GM12878 (cell line): ENCODE data around the gene AKAP13. TPM values are rescaled to one million over a fixed set of nuclear protein-coding genes. Genes with fewer than 3 reads are reported as not detected.

Experiments used
- ATAC-seq: fragments of 200-7000 bp; cut with Tn5 transposase; 3 replicates; pipeline ENCODE4 v1.9.1; 2020; ENCODE audit warnings: mild to moderate bottlenecking, moderate library complexity
- BruUV-seq: library from RNA; stranded (reverse); fragments of 400-500 nt; replicated peaks from 2 replicates; lab custom pipeline; 2021; lab: Mats Ljungman, UMichigan
- CTCF ChIA-PET: fragments of 300-600 bp; sonication (Branson Sonifier 250); formaldehyde crosslinking; extraction: SDS; loops from one replicate; lab custom pipeline; 2021; ENCODE audit warnings: inconsistent platforms; lab: Yijun Ruan, JAX
- POLR2A ChIA-PET: fragments of 350-600 bp; formaldehyde crosslinking; extraction: SDS; loops from one replicate; lab custom pipeline; 2021; ENCODE audit warnings: inconsistent platforms; lab: Charles Lee
- RAD21 ChIA-PET: fragments of 300-600 bp; sonication (Branson Sonifier 250); formaldehyde crosslinking; loops from one replicate; lab custom pipeline; 2023; ENCODE audit warnings: antibody characterized with exemption; ENCODE audit not compliant: unreplicated experiment; lab: Charles Lee
- SMC1A ChIA-PET: fragments of 300-600 bp; sonication (Branson Sonifier 250); formaldehyde crosslinking; loops from one replicate; lab custom pipeline; 2023; ENCODE audit not compliant: unreplicated experiment, uncharacterized antibody; lab: Charles Lee
- DNase-seq: peaks from one replicate; pipeline ENCODE4 v3.0.0-alpha.2; 2011; ENCODE audit warnings: low read depth, low spot score
- FAIRE-seq: peaks from 3 replicates; lab custom pipeline; 2011; peaks lifted over from hg19 to GRCh38; lab: Jason Lieb, UNC
- H2AFZ ChIP-seq: 2 replicates; pipeline ENCODE4 v1.6.0; 2011; ENCODE audit warnings: low read depth, low read length, control low read depth; ENCODE audit not compliant: control insufficient read depth
- H3K27ac ChIP-seq: 2 replicates; pipeline ENCODE4 v1.5.1; 2011; ENCODE audit warnings: control low read depth; ENCODE audit not compliant: control insufficient read depth, insufficient read depth
- H3K27me3 ChIP-seq, 2 experiments: replicated peaks in 1 of 2; 2 replicates each; pipeline versions ENCODE4 v1.6.0 to v1.6.1; 2011; ENCODE audit warnings: low read length in 1 of 2; ENCODE audit not compliant: control insufficient read depth in 2 of 2, insufficient read depth in 2 of 2
- H3K36me3 ChIP-seq, 2 experiments: 2 replicates each; pipeline ENCODE4 v1.5.1; 2011; ENCODE audit warnings: low read length in 1 of 2; ENCODE audit not compliant: control insufficient read depth in 2 of 2, insufficient read depth in 2 of 2
- H3K4me1 ChIP-seq: 2 replicates; pipeline ENCODE4 v1.6.1; 2011; ENCODE audit warnings: mild to moderate bottlenecking, low read length, moderate library complexity, mixed read lengths; ENCODE audit not compliant: control insufficient read depth, insufficient read depth
- H3K4me2 ChIP-seq: 2 replicates; pipeline ENCODE4 v1.6.0; 2011; ENCODE audit warnings: control low read depth; ENCODE audit not compliant: control insufficient read depth, insufficient read depth
- H3K4me3 ChIP-seq: fragments of 200-600 bp; sonication (generic); 2 replicates; pipeline ENCODE4 v1.5.1; 2016
- H3K79me2 ChIP-seq: 2 replicates; pipeline ENCODE4 v1.6.0; 2011; ENCODE audit warnings: low read length; ENCODE audit not compliant: control insufficient read depth, insufficient read depth
- H3K9ac ChIP-seq: 2 replicates; pipeline ENCODE4 v1.8.0; 2011; ENCODE audit warnings: low read length, control low read depth, mixed read lengths; ENCODE audit not compliant: control insufficient read depth, insufficient read depth
- H3K9me3 ChIP-seq: replicated peaks from 3 replicates; pipeline ENCODE4 v1.5.1; 2011; ENCODE audit warnings: mild to moderate bottlenecking, low read length; ENCODE audit not compliant: control insufficient read depth, insufficient read depth
- H4K20me1 ChIP-seq: 2 replicates; pipeline ENCODE4 v1.6.0; 2011; ENCODE audit not compliant: control insufficient read depth, insufficient read depth
- KDM1A ChIP-seq: fragments of 200-600 bp; sonication (generic); IDR thresholded peaks from 2 replicates; pipeline ENCODE4 v1.6.1; 2016; ENCODE audit warnings: borderline replicate concordance
- MEF2A ChIP-seq: IDR thresholded peaks from 2 replicates; pipeline ENCODE4 v1.6.1; 2011; ENCODE audit warnings: low read depth, mild to moderate bottlenecking, low read length, moderate library complexity; ENCODE audit not compliant: insufficient read depth
- NR2C1 ChIP-seq: fragments of 450-650 bp; IDR thresholded peaks from 2 replicates; pipeline ENCODE4 v1.6.1; 2017; ENCODE audit warnings: antibody characterized with exemption, mild to moderate bottlenecking, moderate library complexity
- WGBS: methylation state at CpG from one replicate; pipeline ENCODE4 v1.1.6; 2016; ENCODE audit warnings: low lambda C conversion rate; ENCODE audit not compliant: insufficient replicate concordance, insufficient coverage; ENCODE audit errors: missing lambda C conversion rate; 5-methylcytosine and 5-hydroxymethylcytosine counted together
- in situ Hi-C: fragments of 300-500 bp; cut with MboI; formaldehyde crosslinking; loops from 9 replicates; pipeline ENCODE4 v1.14.3; 2018; ENCODE audit warnings: mixed read lengths
- intact Hi-C: fragments of 100-400 bp; cut with micrococcal nuclease; formaldehyde crosslinking; loops from one replicate; pipeline ENCODE4 v1.14.2; 2022; ENCODE audit not compliant: unreplicated experiment
- polyA plus RNA-seq, 11 experiments: library from polyadenylated mRNA; depleted of rRNA in 4 of 11; unstranded in 6 of 11; stranded (reverse) in 5 of 11; fragments of >200 nt; fragmentation: Nextera tagmentation in 4 of 11; fragmentation: Illumina TruSeq in 1 of 11; extraction: Ambion mirVana in 4 of 11; extraction: Trizol in 1 of 11; gene quantifications; 1 replicate in 1 of 11; 2 replicates in 10 of 11; pipeline versions ENCODE4 v1.2.1 to v1.2.3, GENCODE V29; 2011 to 2016; ENCODE audit warnings: inconsistent platforms in 2 of 11, missing spikeins in 2 of 11, low read depth in 1 of 11
- total RNA-seq, 4 experiments: library from RNA; depleted of rRNA in 3 of 4; stranded (reverse); fragments of >200 nt in 3 of 4; fragmentation: Illumina TruSeq in 1 of 4; extraction: Trizol in 1 of 4; gene quantifications; 2 replicates each; pipeline versions ENCODE4 v1.2.1 to v1.2.3, GENCODE V29; 2013 to 2021
- TF ChIP-seq, protein P1 (sequence below): fragments of 450-650 bp; IDR thresholded peaks from 2 replicates; pipeline ENCODE4 v1.6.1; 2017; ENCODE audit warnings: antibody characterized with exemption, mild to moderate bottlenecking, moderate library complexity
- TF ChIP-seq, protein P2 (sequence below): fragments of 450-650 bp; IDR thresholded peaks from 2 replicates; pipeline ENCODE4 v1.6.1; 2016; ENCODE audit warnings: mild to moderate bottlenecking
- TF ChIP-seq, protein P3 (sequence below), 3 experiments: IDR thresholded peaks in 2 of 3; conservative IDR thresholded peaks in 1 of 3; 2 replicates each; pipeline ENCODE4 v1.5.1; 2011; ENCODE audit warnings: low read depth in 3 of 3, low read length in 3 of 3, mild to moderate bottlenecking in 3 of 3, control low read depth in 2 of 3, moderate library complexity in 2 of 3, inconsistent platforms in 1 of 3, mixed read lengths in 1 of 3; ENCODE audit not compliant: control insufficient read depth in 2 of 3, insufficient read depth in 1 of 3; ENCODE audit errors: extremely low read depth in 1 of 3

The AKAP13 gene
- total and polyA plus RNA-seq, 10 of the 15 experiments (the other 5 are each of a cell fraction or from before 2014, with no cell fraction given) = 14.4 to 74.9 (median 55.1) TPM

DNA sequence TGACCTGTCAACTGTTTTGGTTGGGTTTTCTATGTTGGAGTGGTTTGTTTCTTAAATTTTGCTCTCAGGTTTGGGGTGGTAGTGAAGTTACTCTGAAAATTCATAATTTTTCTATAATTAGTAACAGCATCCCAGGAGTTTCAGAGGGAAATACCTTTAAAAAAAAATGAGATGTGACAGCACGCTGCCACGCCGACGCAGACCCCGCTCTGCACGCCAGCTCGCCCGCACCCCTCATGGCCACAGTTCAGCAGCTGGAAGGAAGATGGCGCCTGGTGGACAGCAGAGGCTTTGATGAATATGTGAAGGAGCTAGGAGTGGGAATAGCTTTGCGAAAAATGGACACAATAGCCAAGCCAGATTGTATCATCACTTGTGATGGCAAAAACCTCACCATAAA lies 34.6 kb downstream of the AKAP13 start:
- intact Hi-C loops = loop anchor here (5.0 kb wide), 1 partner anchor 62 kb away; no protein-coding TSS in a partner anchor
- over 99% methylated on average over 10 of the region's 10 CpGs for WGBS
- Histone ChIP-seq H4K20me1 (no peaks in the 10 kb centered on the region), H3K27ac (peak overlapping the region; percentile 94), H3K9ac (no peak overlapping the region; the same call in 1 of the 2 replicates), H3K79me2 (peaks cover 83% of the 10 kb centered on the region), H3K4me2 (peak overlapping the region; percentile 17), H3K9me3 (no peaks in the 10 kb centered on the region; the same call in none of the 3 replicates), H3K4me1 (peaks cover 53% of the 10 kb centered on the region), H2AFZ (no peak overlapping the region), H3K4me3 (no peak overlapping the region), H3K36me3 (no peaks in the 10 kb centered on the region; a peak in 1 of 4 replicates), H3K27me3 (no peaks in the 10 kb centered on the region)
- CTCF ChIA-PET = interaction anchor here (0.6 to 10.1 kb wide), 26 partner anchors 9 to 171 kb away, joined by 3 to 174 read pairs (median 16); partner anchors contain the start of gene AKAP13
- TF ChIP-seq, protein P1, sequence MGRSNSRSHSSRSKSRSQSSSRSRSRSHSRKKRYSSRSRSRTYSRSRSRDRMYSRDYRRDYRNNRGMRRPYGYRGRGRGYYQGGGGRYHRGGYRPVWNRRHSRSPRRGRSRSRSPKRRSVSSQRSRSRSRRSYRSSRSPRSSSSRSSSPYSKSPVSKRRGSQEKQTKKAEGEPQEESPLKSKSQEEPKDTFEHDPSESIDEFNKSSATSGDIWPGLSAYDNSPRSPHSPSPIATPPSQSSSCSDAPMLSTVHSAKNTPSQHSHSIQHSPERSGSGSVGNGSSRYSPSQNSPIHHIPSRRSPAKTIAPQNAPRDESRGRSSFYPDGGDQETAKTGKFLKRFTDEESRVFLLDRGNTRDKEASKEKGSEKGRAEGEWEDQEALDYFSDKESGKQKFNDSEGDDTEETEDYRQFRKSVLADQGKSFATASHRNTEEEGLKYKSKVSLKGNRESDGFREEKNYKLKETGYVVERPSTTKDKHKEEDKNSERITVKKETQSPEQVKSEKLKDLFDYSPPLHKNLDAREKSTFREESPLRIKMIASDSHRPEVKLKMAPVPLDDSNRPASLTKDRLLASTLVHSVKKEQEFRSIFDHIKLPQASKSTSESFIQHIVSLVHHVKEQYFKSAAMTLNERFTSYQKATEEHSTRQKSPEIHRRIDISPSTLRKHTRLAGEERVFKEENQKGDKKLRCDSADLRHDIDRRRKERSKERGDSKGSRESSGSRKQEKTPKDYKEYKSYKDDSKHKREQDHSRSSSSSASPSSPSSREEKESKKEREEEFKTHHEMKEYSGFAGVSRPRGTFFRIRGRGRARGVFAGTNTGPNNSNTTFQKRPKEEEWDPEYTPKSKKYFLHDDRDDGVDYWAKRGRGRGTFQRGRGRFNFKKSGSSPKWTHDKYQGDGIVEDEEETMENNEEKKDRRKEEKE = no peak
- no peak for TF ChIP-seq NR2C1
- TF ChIP-seq KDM1A = no peak
- TF ChIP-seq MEF2A = no peak
- TF ChIP-seq, protein P2, sequence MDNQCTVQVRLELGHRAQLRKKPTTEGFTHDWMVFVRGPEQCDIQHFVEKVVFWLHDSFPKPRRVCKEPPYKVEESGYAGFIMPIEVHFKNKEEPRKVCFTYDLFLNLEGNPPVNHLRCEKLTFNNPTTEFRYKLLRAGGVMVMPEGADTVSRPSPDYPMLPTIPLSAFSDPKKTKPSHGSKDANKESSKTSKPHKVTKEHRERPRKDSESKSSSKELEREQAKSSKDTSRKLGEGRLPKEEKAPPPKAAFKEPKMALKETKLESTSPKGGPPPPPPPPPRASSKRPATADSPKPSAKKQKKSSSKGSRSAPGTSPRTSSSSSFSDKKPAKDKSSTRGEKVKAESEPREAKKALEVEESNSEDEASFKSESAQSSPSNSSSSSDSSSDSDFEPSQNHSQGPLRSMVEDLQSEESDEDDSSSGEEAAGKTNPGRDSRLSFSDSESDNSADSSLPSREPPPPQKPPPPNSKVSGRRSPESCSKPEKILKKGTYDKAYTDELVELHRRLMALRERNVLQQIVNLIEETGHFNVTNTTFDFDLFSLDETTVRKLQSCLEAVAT = 0 out of 2 replicates have a peak, but pooled peaks have one; percentile 40
- TF ChIP-seq, protein P3, sequence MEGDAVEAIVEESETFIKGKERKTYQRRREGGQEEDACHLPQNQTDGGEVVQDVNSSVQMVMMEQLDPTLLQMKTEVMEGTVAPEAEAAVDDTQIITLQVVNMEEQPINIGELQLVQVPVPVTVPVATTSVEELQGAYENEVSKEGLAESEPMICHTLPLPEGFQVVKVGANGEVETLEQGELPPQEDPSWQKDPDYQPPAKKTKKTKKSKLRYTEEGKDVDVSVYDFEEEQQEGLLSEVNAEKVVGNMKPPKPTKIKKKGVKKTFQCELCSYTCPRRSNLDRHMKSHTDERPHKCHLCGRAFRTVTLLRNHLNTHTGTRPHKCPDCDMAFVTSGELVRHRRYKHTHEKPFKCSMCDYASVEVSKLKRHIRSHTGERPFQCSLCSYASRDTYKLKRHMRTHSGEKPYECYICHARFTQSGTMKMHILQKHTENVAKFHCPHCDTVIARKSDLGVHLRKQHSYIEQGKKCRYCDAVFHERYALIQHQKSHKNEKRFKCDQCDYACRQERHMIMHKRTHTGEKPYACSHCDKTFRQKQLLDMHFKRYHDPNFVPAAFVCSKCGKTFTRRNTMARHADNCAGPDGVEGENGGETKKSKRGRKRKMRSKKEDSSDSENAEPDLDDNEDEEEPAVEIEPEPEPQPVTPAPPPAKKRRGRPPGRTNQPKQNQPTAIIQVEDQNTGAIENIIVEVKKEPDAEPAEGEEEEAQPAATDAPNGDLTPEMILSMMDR (IDR thresholded peaks at IDR 0.05 in 2 of 3, conservative IDR thresholded peaks at IDR 0.05 in 1 of 3; ENCODE audit: control insufficient read depth in 2 of 3, extremely low read depth in 1 of 3, insufficient read depth in 1 of 3, low read depth in 3 of 3, low read length in 3 of 3) = 0 out of 6 replicates have a peak, but pooled peaks of 1 of the 3 experiments have one; percentile 13
- in situ Hi-C loops = loop anchor here (5.0 kb wide), 1 partner anchor 83 kb away; no protein-coding TSS in a partner anchor
- FAIRE-seq (no peak), ATAC-seq (no peak), DNase-seq (no peak)
- no TSS peak for BruUV-seq
- RAD21 ChIA-PET = interaction anchor here (0.7 to 9.7 kb wide), 23 partner anchors 9 to 290 kb away, joined by 3 to 202 read pairs (median 10); partner anchors contain the start of gene AKAP13
- SMC1A ChIA-PET = interaction anchor here (0.9 to 10.8 kb wide), 26 partner anchors 9 to 124 kb away, joined by 3 to 192 read pairs (median 20); partner anchors contain the start of gene AKAP13
- POLR2A ChIA-PET = interaction anchor here (0.6 to 5.8 kb wide), 11 partner anchors 8 to 119 kb away, joined by 3 to 47 read pairs (median 6); partner anchors contain the start of gene AKAP13
